GM12878 (cell line): ENCODE results near the gene SOS1. TPM values are rescaled to one million over a fixed set of nuclear protein-coding genes. Genes with fewer than 3 reads are reported as not detected.

Experiments
- ATAC-seq: fragments of 200-7000 bp; cut with Tn5 transposase; 3 replicates; pipeline ENCODE4 v1.9.1; 2020; ENCODE audit warnings: mild to moderate bottlenecking, moderate library complexity
- BruUV-seq: library from RNA; stranded (reverse); fragments of 400-500 nt; replicated peaks from 2 replicates; lab custom pipeline; 2021; lab: Mats Ljungman, UMichigan
- CTCF ChIA-PET: fragments of 300-600 bp; sonication (Branson Sonifier 250); formaldehyde crosslinking; extraction: SDS; loops from one replicate; lab custom pipeline; 2021; ENCODE audit warnings: inconsistent platforms; lab: Yijun Ruan, JAX
- POLR2A ChIA-PET: fragments of 350-600 bp; formaldehyde crosslinking; extraction: SDS; loops from one replicate; lab custom pipeline; 2021; ENCODE audit warnings: inconsistent platforms; lab: Charles Lee
- RAD21 ChIA-PET: fragments of 300-600 bp; sonication (Branson Sonifier 250); formaldehyde crosslinking; loops from one replicate; lab custom pipeline; 2023; ENCODE audit warnings: antibody characterized with exemption; ENCODE audit not compliant: unreplicated experiment; lab: Charles Lee
- SMC1A ChIA-PET: fragments of 300-600 bp; sonication (Branson Sonifier 250); formaldehyde crosslinking; loops from one replicate; lab custom pipeline; 2023; ENCODE audit not compliant: unreplicated experiment, uncharacterized antibody; lab: Charles Lee
- DNase-seq: peaks from one replicate; pipeline ENCODE4 v3.0.0-alpha.2; 2011; ENCODE audit warnings: low read depth, low spot score
- FAIRE-seq: peaks from 3 replicates; lab custom pipeline; 2011; peaks lifted over from hg19 to GRCh38; lab: Jason Lieb, UNC
- H2AFZ ChIP-seq: 2 replicates; pipeline ENCODE4 v1.6.0; 2011; ENCODE audit warnings: low read depth, low read length, control low read depth; ENCODE audit not compliant: control insufficient read depth
- H3K27ac ChIP-seq: 2 replicates; pipeline ENCODE4 v1.5.1; 2011; ENCODE audit warnings: control low read depth; ENCODE audit not compliant: control insufficient read depth, insufficient read depth
- H3K27me3 ChIP-seq, 2 experiments: replicated peaks in 1 of 2; 2 replicates each; pipeline versions ENCODE4 v1.6.0 to v1.6.1; 2011; ENCODE audit warnings: low read length in 1 of 2; ENCODE audit not compliant: control insufficient read depth in 2 of 2, insufficient read depth in 2 of 2
- H3K36me3 ChIP-seq, 2 experiments: 2 replicates each; pipeline ENCODE4 v1.5.1; 2011; ENCODE audit warnings: low read length in 1 of 2; ENCODE audit not compliant: control insufficient read depth in 2 of 2, insufficient read depth in 2 of 2
- H3K4me1 ChIP-seq: 2 replicates; pipeline ENCODE4 v1.6.1; 2011; ENCODE audit warnings: mild to moderate bottlenecking, low read length, moderate library complexity, mixed read lengths; ENCODE audit not compliant: control insufficient read depth, insufficient read depth
- H3K4me2 ChIP-seq: 2 replicates; pipeline ENCODE4 v1.6.0; 2011; ENCODE audit warnings: control low read depth; ENCODE audit not compliant: control insufficient read depth, insufficient read depth
- H3K4me3 ChIP-seq: fragments of 200-600 bp; sonication (generic); 2 replicates; pipeline ENCODE4 v1.5.1; 2016
- H3K79me2 ChIP-seq: 2 replicates; pipeline ENCODE4 v1.6.0; 2011; ENCODE audit warnings: low read length; ENCODE audit not compliant: control insufficient read depth, insufficient read depth
- H3K9ac ChIP-seq: 2 replicates; pipeline ENCODE4 v1.8.0; 2011; ENCODE audit warnings: low read length, control low read depth, mixed read lengths; ENCODE audit not compliant: control insufficient read depth, insufficient read depth
- H3K9me3 ChIP-seq: replicated peaks from 3 replicates; pipeline ENCODE4 v1.5.1; 2011; ENCODE audit warnings: mild to moderate bottlenecking, low read length; ENCODE audit not compliant: control insufficient read depth, insufficient read depth
- H4K20me1 ChIP-seq: 2 replicates; pipeline ENCODE4 v1.6.0; 2011; ENCODE audit not compliant: control insufficient read depth, insufficient read depth
- CBX3 ChIP-seq: fragments of 200-600 bp; sonication (generic); IDR thresholded peaks from 2 replicates; pipeline ENCODE4 v1.6.1; 2016; ENCODE audit warnings: low read depth, borderline replicate concordance
- HDAC2 ChIP-seq: fragments of 200-600 bp; sonication (generic); IDR thresholded peaks from 2 replicates; pipeline ENCODE4 v1.6.1; 2017
- HDAC6 ChIP-seq: fragments of 200-600 bp; sonication (generic); IDR thresholded peaks from one replicate; pipeline ENCODE4 v1.8.0; 2017; ENCODE audit warnings: antibody characterized with exemption; ENCODE audit not compliant: unreplicated experiment
- TAF1 ChIP-seq: IDR thresholded peaks from 2 replicates; pipeline ENCODE4 v1.6.1; 2011; ENCODE audit warnings: mild to moderate bottlenecking, low read depth, low read length, borderline replicate concordance
- WGBS: methylation state at CpG from one replicate; pipeline ENCODE4 v1.1.6; 2016; ENCODE audit warnings: low lambda C conversion rate; ENCODE audit not compliant: insufficient replicate concordance, insufficient coverage; ENCODE audit errors: missing lambda C conversion rate; 5-methylcytosine and 5-hydroxymethylcytosine counted together
- in situ Hi-C: fragments of 300-500 bp; cut with MboI; formaldehyde crosslinking; loops from 9 replicates; pipeline ENCODE4 v1.14.3; 2018; ENCODE audit warnings: mixed read lengths
- intact Hi-C: fragments of 100-400 bp; cut with micrococcal nuclease; formaldehyde crosslinking; loops from one replicate; pipeline ENCODE4 v1.14.2; 2022; ENCODE audit not compliant: unreplicated experiment
- polyA plus RNA-seq, 11 experiments: library from polyadenylated mRNA; depleted of rRNA in 4 of 11; unstranded in 6 of 11; stranded (reverse) in 5 of 11; fragments of >200 nt; fragmentation: Nextera tagmentation in 4 of 11; fragmentation: Illumina TruSeq in 1 of 11; extraction: Ambion mirVana in 4 of 11; extraction: Trizol in 1 of 11; gene quantifications; 1 replicate in 1 of 11; 2 replicates in 10 of 11; pipeline versions ENCODE4 v1.2.1 to v1.2.3, GENCODE V29; 2011 to 2016; ENCODE audit warnings: inconsistent platforms in 2 of 11, missing spikeins in 2 of 11, low read depth in 1 of 11
- total RNA-seq, 4 experiments: library from RNA; depleted of rRNA in 3 of 4; stranded (reverse); fragments of >200 nt in 3 of 4; fragmentation: Illumina TruSeq in 1 of 4; extraction: Trizol in 1 of 4; gene quantifications; 2 replicates each; pipeline versions ENCODE4 v1.2.1 to v1.2.3, GENCODE V29; 2013 to 2021
- TF ChIP-seq, protein P1 (sequence below): fragments of 450-650 bp; IDR thresholded peaks from 2 replicates; pipeline ENCODE4 v1.6.1; 2017; ENCODE audit warnings: low read depth, mild to moderate bottlenecking, moderate library complexity
- TF ChIP-seq, protein P2 (sequence below): IDR thresholded peaks from 2 replicates; pipeline ENCODE4 v1.6.1; 2012; ENCODE audit warnings: low read length, inconsistent platforms
- TF ChIP-seq, protein P3 (sequence below): fragments of 450-650 bp; IDR thresholded peaks from 2 replicates; pipeline ENCODE4 v1.6.1; 2017; ENCODE audit warnings: antibody characterized with exemption, mild to moderate bottlenecking, moderate library complexity
- TF ChIP-seq, protein P4 (sequence below): IDR thresholded peaks from 2 replicates; pipeline ENCODE4 v1.6.1; 2011; ENCODE audit warnings: mild to moderate bottlenecking, low read depth, low read length, moderate library complexity; ENCODE audit not compliant: insufficient replicate concordance
- TF ChIP-seq, protein P5 (sequence below): fragments of 450-650 bp; IDR thresholded peaks from 2 replicates; pipeline ENCODE4 v1.6.1; 2018; ENCODE audit warnings: mild to moderate bottlenecking, low read depth, moderate library complexity; ENCODE audit not compliant: partially characterized antibody

Gene SOS1
- total and polyA plus RNA-seq, 10 of the 15 experiments (the other 5 are each of a cell fraction or from before 2014, with no cell fraction given), result 2.1 to 24.1 (median 8.5) TPM

DNA sequence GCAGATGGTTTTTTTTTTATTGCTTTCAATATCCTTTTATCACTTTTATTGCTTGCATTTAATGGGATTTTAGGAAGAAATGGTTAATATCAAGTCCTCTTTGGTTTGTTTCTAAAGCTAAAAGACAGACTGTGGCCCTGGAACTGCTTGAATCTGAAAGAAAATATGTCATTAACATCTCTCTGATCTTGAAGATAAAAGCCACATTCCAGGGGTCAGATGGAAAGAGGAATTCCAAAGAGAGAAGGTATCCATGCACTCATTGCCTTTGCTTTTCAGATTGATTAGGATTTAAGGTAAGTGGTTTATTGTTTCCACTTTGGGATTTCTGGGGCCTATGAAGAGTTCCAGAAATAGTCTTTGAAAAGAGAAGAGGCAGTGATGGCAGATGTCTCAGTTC, 177.1 kb downstream of the SOS1 start (continued):
- TF ChIP-seq, protein P1, sequence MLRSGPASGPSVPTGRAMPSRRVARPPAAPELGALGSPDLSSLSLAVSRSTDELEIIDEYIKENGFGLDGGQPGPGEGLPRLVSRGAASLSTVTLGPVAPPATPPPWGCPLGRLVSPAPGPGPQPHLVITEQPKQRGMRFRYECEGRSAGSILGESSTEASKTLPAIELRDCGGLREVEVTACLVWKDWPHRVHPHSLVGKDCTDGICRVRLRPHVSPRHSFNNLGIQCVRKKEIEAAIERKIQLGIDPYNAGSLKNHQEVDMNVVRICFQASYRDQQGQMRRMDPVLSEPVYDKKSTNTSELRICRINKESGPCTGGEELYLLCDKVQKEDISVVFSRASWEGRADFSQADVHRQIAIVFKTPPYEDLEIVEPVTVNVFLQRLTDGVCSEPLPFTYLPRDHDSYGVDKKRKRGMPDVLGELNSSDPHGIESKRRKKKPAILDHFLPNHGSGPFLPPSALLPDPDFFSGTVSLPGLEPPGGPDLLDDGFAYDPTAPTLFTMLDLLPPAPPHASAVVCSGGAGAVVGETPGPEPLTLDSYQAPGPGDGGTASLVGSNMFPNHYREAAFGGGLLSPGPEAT, result no peak

DNA sequence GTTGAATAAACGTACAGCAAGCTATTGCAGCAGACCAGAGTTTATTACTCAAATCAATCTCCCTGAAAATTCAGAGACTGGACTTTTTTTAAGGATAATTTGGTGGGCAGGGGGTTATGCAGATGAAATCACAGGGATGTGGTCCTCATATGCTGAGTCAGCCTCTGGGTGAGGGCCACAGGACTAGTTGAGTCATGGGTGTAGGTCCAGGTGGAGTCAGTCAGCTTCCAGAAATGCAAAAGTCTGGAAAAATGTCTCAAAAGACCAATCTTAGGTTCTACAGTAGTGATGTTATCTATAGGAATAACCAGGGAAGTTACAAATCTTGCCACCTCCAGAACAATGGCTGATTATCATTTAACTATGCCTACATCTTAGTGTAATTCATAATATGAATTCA, 180.1 kb downstream of the SOS1 start:
- CTCF ChIA-PET, result interaction anchor here (0.7 to 1.7 kb wide), 2 partner anchors 9 to 1320 kb away, joined by 3 to 8 read pairs; no protein-coding TSS in a partner anchor
- FAIRE-seq, result no peak
- BruUV-seq, result no TSS peak
- TF ChIP-seq CBX3 (no peak), HDAC6 (no peak), HDAC2 (no peak), TAF1 (no peak)
- TF ChIP-seq, protein P2, sequence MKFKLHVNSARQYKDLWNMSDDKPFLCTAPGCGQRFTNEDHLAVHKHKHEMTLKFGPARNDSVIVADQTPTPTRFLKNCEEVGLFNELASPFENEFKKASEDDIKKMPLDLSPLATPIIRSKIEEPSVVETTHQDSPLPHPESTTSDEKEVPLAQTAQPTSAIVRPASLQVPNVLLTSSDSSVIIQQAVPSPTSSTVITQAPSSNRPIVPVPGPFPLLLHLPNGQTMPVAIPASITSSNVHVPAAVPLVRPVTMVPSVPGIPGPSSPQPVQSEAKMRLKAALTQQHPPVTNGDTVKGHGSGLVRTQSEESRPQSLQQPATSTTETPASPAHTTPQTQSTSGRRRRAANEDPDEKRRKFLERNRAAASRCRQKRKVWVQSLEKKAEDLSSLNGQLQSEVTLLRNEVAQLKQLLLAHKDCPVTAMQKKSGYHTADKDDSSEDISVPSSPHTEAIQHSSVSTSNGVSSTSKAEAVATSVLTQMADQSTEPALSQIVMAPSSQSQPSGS, result no peak
- TF ChIP-seq, protein P3, sequence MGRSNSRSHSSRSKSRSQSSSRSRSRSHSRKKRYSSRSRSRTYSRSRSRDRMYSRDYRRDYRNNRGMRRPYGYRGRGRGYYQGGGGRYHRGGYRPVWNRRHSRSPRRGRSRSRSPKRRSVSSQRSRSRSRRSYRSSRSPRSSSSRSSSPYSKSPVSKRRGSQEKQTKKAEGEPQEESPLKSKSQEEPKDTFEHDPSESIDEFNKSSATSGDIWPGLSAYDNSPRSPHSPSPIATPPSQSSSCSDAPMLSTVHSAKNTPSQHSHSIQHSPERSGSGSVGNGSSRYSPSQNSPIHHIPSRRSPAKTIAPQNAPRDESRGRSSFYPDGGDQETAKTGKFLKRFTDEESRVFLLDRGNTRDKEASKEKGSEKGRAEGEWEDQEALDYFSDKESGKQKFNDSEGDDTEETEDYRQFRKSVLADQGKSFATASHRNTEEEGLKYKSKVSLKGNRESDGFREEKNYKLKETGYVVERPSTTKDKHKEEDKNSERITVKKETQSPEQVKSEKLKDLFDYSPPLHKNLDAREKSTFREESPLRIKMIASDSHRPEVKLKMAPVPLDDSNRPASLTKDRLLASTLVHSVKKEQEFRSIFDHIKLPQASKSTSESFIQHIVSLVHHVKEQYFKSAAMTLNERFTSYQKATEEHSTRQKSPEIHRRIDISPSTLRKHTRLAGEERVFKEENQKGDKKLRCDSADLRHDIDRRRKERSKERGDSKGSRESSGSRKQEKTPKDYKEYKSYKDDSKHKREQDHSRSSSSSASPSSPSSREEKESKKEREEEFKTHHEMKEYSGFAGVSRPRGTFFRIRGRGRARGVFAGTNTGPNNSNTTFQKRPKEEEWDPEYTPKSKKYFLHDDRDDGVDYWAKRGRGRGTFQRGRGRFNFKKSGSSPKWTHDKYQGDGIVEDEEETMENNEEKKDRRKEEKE, result no peak
- TF ChIP-seq, protein P4, sequence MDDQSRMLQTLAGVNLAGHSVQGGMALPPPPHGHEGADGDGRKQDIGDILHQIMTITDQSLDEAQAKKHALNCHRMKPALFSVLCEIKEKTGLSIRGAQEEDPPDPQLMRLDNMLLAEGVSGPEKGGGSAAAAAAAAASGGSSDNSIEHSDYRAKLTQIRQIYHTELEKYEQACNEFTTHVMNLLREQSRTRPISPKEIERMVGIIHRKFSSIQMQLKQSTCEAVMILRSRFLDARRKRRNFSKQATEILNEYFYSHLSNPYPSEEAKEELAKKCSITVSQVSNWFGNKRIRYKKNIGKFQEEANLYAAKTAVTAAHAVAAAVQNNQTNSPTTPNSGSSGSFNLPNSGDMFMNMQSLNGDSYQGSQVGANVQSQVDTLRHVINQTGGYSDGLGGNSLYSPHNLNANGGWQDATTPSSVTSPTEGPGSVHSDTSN, result no peak
- TF ChIP-seq, protein P5, sequence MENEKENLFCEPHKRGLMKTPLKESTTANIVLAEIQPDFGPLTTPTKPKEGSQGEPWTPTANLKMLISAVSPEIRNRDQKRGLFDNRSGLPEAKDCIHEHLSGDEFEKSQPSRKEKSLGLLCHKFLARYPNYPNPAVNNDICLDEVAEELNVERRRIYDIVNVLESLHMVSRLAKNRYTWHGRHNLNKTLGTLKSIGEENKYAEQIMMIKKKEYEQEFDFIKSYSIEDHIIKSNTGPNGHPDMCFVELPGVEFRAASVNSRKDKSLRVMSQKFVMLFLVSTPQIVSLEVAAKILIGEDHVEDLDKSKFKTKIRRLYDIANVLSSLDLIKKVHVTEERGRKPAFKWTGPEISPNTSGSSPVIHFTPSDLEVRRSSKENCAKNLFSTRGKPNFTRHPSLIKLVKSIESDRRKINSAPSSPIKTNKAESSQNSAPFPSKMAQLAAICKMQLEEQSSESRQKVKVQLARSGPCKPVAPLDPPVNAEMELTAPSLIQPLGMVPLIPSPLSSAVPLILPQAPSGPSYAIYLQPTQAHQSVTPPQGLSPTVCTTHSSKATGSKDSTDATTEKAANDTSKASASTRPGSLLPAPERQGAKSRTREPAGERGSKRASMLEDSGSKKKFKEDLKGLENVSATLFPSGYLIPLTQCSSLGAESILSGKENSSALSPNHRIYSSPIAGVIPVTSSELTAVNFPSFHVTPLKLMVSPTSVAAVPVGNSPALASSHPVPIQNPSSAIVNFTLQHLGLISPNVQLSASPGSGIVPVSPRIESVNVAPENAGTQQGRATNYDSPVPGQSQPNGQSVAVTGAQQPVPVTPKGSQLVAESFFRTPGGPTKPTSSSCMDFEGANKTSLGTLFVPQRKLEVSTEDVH, result no peak

More for the DNA sequence above, 180.1 kb downstream of the SOS1 start:
- H3K9ac ChIP-seq, result no peak overlapping the region
- H3K4me1 ChIP-seq, result no peaks in the 10 kb centered on the region
- H3K4me3 ChIP-seq, result no peak overlapping the region
- intact Hi-C loops (no loop called here), in situ Hi-C loops (no loop called here)
- H3K27me3 ChIP-seq, result no peaks in the 10 kb centered on the region
- WGBS, result 18% methylated on average over 1 of the region's 1 CpG
- no peak overlapping the region for H2AFZ ChIP-seq
- no peaks in the 10 kb centered on the region for H3K36me3 ChIP-seq
- H3K9me3 ChIP-seq, result no peaks in the 10 kb centered on the region
- ChIA-PET POLR2A (no interaction called here), RAD21 (no interaction called here), SMC1A (no interaction called here)
- no peaks in the 10 kb centered on the region for H4K20me1 ChIP-seq
- ATAC-seq (no peak), DNase-seq (no peak)
- no peak overlapping the region for H3K4me2 ChIP-seq
- H3K27ac ChIP-seq, result no peak overlapping the region
- H3K79me2 ChIP-seq, result no peaks in the 10 kb centered on the region
